Common myeloid progenitor, CD34-positive (primary cell): Measurements from ENCODE around the gene FBXL16.
"Not testable (repeated sequence)": the region's sequence is repeated elsewhere in the genome, so short reads cannot be mapped to it uniquely, and the experiment has no call there.

Experiments
- CTCF ChIA-PET: fragments of 350-600 bp; sonication (Branson Sonifier 250); formaldehyde crosslinking; loops from one replicate; lab custom pipeline; 2021; ENCODE audit warnings: antibody characterized with exemption; lab: Charles Lee
- POLR2A ChIA-PET: fragments of 350-600 bp; sonication (Branson Sonifier 250); formaldehyde crosslinking; loops from one replicate; lab custom pipeline; 2021; ENCODE audit warnings: antibody characterized with exemption; lab: Charles Lee
- DNase-seq, 3 donors: peaks; one replicate each; pipeline versions ENCODE4 v3.0.0 to v3.0.0-alpha.2; 2013
- H3K27ac ChIP-seq, 2 experiments: 1 replicate in 1 of 2; 2 replicates in 1 of 2; pipeline ENCODE4 v1.7.0; 2013; ENCODE audit warnings: inconsistent platforms in 2 of 2, low read length in 2 of 2, mild to moderate bottlenecking in 2 of 2, low read depth in 1 of 2, moderate library complexity in 1 of 2; ENCODE audit not compliant: severe bottlenecking in 2 of 2, insufficient read depth in 1 of 2, poor library complexity in 1 of 2
- H3K27me3 ChIP-seq, 5 experiments: replicated peaks in 2 of 5; 1 replicate in 3 of 5; 2 replicates in 2 of 5; pipeline versions ENCODE4 v1.6.1 to v1.7.0; 2013; ENCODE audit warnings: low read length in 4 of 5, mild to moderate bottlenecking in 2 of 5, moderate library complexity in 2 of 5, inconsistent platforms in 1 of 5; ENCODE audit not compliant: insufficient read depth in 5 of 5, control insufficient read depth in 4 of 5
- H3K36me3 ChIP-seq, 4 experiments: 1 replicate in 2 of 4; 2 replicates in 2 of 4; pipeline versions ENCODE4 v1.6.1 to v1.7.0; 2013; ENCODE audit warnings: low read length in 3 of 4, control low read depth in 1 of 4, mild to moderate bottlenecking in 1 of 4; ENCODE audit not compliant: control insufficient read depth in 4 of 4, insufficient read depth in 4 of 4
- H3K4me1 ChIP-seq, 4 experiments: 1 replicate in 3 of 4; 2 replicates in 1 of 4; pipeline versions ENCODE4 v1.6.1 to v1.7.1; 2013; ENCODE audit warnings: low read length in 3 of 4, mild to moderate bottlenecking in 3 of 4, control low read depth in 1 of 4, inconsistent platforms in 1 of 4, moderate library complexity in 1 of 4; ENCODE audit not compliant: control insufficient read depth in 4 of 4, insufficient read depth in 4 of 4; ENCODE audit errors: control extremely low read depth in 1 of 4
- H3K4me3 ChIP-seq, 7 experiments: 1 replicate in 4 of 7; 2 replicates in 3 of 7; pipeline versions ENCODE4 v1.5.1 to v1.7.0; 2013; ENCODE audit warnings: mild to moderate bottlenecking in 7 of 7, low read length in 6 of 7, moderate library complexity in 6 of 7, inconsistent platforms in 2 of 7, low read depth in 2 of 7, control low read depth in 1 of 7; ENCODE audit not compliant: insufficient read depth in 4 of 7, control insufficient read depth in 1 of 7; ENCODE audit errors: extremely low read depth in 1 of 7
- H3K9me3 ChIP-seq, 5 experiments: 1 replicate in 4 of 5; 2 replicates in 1 of 5; pipeline versions ENCODE4 v1.6.1 to v1.7.1; 2013; ENCODE audit warnings: low read length in 4 of 5, mild to moderate bottlenecking in 2 of 5, inconsistent platforms in 1 of 5, low read depth in 1 of 5, moderate library complexity in 1 of 5; ENCODE audit not compliant: control insufficient read depth in 4 of 5, insufficient read depth in 2 of 5; ENCODE audit errors: control extremely low read depth in 1 of 5
- WGBS: methylation state at CpG from one replicate; pipeline ENCODE4 v1.1.5; 2013; ENCODE audit not compliant: insufficient coverage; 5-methylcytosine and 5-hydroxymethylcytosine counted together

FBXL16 gene

DNA sequence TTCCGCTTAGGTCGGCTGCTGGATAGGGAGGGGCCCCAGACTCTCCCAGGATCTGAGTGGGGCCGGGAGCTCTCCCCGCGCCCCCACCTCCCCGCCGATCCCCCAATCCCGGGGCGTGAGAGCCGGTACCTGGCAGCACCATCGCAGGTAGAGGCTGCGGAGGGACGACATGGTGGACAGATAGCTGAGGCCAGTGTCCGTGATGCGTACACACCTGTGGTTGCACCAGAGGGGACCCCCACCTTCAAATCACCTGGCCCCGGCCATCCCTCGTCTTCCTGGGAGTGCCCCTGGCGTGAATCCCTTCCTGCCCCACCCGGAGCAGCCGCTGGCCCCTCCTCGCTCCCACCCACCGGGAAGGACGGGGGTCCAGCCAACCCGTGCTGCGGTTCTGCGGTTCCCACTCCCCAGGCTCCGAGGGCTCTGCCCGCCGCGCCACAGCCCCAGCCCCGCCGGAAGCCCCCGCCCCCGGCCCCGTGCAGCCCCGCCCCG is 10.7 kb downstream of the FBXL16 start:
- Histone ChIP-seq H3K27me3 (peaks cover 3 to 85% (median 15%) of the 10 kb centered on the region in 5 experiments), H3K4me1 (peaks cover 0 to 25% (median 21%) of the 10 kb centered on the region in 4 experiments), H3K4me3 (peak overlapping the region in 2 of 7 experiments; percentile 46 to 61), H3K27ac (no peak overlapping the region), H3K36me3 (no peaks in the 10 kb centered on the region), H3K9me3 (no peaks in the 10 kb centered on the region)
- ChIA-PET POLR2A (no interaction called here), CTCF (interaction anchor here (1.1 to 2.2 kb wide), 2 partner anchors 10 to 16 kb away, joined by 3 to 6 read pairs; partner anchors contain the start of gene FBXL16)
- WGBS = 1% methylated on average over 22 of the region's 37 CpGs
- no peak for DNase-seq

- no peak for DNase-seq
- no peaks in the 10 kb centered on the region for H3K36me3 ChIP-seq
- peaks cover 0 to 31% (median 27%) of the 10 kb centered on the region in 4 experiments for H3K4me1 ChIP-seq
- H3K9me3 ChIP-seq = no peaks in the 10 kb centered on the region
- H3K27ac ChIP-seq = no peak overlapping the region
- WGBS = 3% methylated on average over 57 of the region's 64 CpGs
- H3K27me3 ChIP-seq = peaks cover 3 to 79% (median 12%) of the 10 kb centered on the region in 5 experiments
- ChIA-PET CTCF (interaction anchor here (2.2 kb wide), 1 partner anchor 10 kb away, joined by 6 read pairs; the partner anchor contains the start of gene FBXL16), POLR2A (no interaction called here)
- peak overlapping the region in 2 of 7 experiments; percentile 38 to 46 for H3K4me3 ChIP-seq
Measured at GRCh38 chr16:694187-694862, 11.3 kb downstream of the FBXL16 start.

- H3K4me1 ChIP-seq = peaks cover 0 to 37% (median 32%) of the 10 kb centered on the region in 4 experiments
- WGBS = 10% methylated on average over 36 of the region's 37 CpGs
- peaks cover 3 to 73% (median 12%) of the 10 kb centered on the region in 5 experiments for H3K27me3 ChIP-seq
- no peaks in the 10 kb centered on the region for H3K36me3 ChIP-seq
- no peak overlapping the region for H3K27ac ChIP-seq
- DNase-seq = no peak
- no peak overlapping the region for H3K4me3 ChIP-seq
- H3K9me3 ChIP-seq = no peaks in the 10 kb centered on the region
- CTCF ChIA-PET = no interaction called here
- POLR2A ChIA-PET = no interaction called here
Measured at GRCh38 chr16:693766-694165, 11.8 kb downstream of the FBXL16 start.

DNA sequence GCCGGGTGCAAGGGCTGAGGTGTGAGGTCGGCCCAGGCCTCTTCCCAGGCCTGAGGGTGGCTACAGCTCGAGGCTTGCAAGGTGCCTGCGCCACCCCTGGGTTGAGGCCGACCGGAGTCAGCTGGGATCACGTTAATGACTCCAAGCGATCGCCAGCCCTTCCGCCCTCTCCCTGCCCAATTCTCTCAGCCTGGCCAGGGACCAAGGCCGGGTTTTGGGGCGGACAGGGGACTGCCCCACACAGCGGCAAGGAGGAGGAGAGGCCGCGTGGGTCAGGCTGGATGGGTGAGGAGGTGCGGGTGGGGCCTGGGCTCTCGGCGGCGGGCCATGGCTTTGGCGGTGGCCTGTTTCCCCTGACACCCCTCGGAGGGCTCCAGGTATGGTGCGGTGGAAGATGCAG is 12.2 kb downstream of the FBXL16 start:
- H3K4me3 ChIP-seq = no peak overlapping the region
- H3K4me1 ChIP-seq = peaks cover 0 to 39% (median 34%) of the 10 kb centered on the region in 4 experiments
- POLR2A ChIA-PET = no interaction called here
- WGBS = 63% methylated on average over 15 of the region's 22 CpGs
- peaks cover 3 to 69% (median 10%) of the 10 kb centered on the region in 5 experiments for H3K27me3 ChIP-seq
- no peaks in the 10 kb centered on the region for H3K9me3 ChIP-seq
- no peaks in the 10 kb centered on the region for H3K36me3 ChIP-seq
- DNase-seq = no peak
- no peak overlapping the region for H3K27ac ChIP-seq
- CTCF ChIA-PET = no interaction called here

DNA sequence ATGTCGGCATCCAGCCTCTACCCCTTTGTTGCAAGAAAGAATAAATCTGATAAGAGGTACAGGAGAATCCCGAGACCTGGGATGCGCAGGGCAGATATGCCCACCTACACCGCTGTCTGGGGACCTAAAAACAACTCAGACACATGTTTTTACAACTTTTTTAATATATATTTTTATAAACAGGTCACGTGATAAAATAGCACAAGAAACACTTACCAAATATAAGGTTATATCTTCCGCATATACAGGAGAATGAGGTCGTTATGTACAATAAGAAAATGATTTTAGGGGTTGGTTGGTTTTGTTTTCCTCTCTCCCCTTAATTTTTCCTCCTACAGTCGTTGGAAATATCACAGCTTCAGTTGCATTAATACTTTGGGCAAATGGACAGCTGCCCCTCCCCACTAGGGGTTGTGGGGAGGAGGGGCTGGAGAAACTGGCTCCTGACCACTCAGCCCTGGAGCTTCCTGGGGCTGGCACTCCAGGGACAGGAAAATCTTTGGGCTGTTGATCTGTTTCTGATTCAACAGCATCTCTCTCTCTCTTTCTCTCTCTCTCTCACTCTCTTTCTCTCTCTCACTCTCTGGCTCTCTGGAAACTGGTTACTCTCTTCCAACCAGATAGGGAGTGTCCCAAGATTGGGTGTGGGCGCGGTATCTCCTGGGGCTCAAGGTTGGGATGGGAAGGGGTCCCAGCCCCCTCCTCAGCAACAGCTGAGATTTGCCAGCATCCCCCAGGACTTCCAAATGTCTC is 13.1 kb downstream of the FBXL16 start:
- H3K36me3 ChIP-seq = peaks cover 0 to 6% (median 4%) of the 10 kb centered on the region in 4 experiments
- H3K4me3 ChIP-seq = no peak overlapping the region
- ChIA-PET CTCF (no interaction called here), POLR2A (no interaction called here)
- no peak for DNase-seq
- peaks cover 3 to 62% (median 7%) of the 10 kb centered on the region in 5 experiments for H3K27me3 ChIP-seq
- no peak overlapping the region for H3K27ac ChIP-seq
- no CpG with 5 or more reads among the region's 10 CpGs for WGBS
- no peaks in the 10 kb centered on the region for H3K9me3 ChIP-seq
- H3K4me1 ChIP-seq = peaks cover 0 to 39% (median 34%) of the 10 kb centered on the region in 4 experiments

DNA sequence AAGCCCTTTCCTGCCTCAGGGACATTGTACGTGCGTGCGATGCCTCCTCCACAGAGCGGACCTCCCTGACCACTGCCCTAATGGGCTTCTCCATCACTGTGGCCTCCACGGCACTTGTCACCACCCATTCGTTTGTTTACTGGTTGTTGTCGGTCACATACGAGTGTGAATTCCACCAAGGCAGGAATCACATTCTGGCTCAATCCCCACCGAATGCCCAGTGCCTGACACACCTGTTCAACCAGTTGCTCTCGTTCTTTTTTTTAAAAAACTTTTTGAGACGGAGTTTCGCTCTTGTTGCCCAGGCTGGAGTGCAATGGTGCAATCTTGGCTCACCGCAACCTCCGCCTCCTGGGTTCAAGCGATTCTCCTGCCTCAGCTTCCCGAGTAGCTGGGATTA is 14.4 kb downstream of the FBXL16 start:
- H3K9me3 ChIP-seq, POLR2A ChIA-PET, H3K27ac ChIP-seq, DNase-seq, H3K4me3 ChIP-seq, CTCF ChIA-PET: not testable (repeated sequence)
- 90% methylated on average over 13 of the region's 16 CpGs for WGBS
- Histone ChIP-seq H3K27me3 (peaks cover 3 to 51% (median 6%) of the 10 kb centered on the region in 5 experiments), H3K36me3 (peaks cover 0 to 18% (median 11%) of the 10 kb centered on the region in 4 experiments), H3K4me1 (peaks cover 0 to 39% (median 35%) of the 10 kb centered on the region in 4 experiments)
